Spleen (tissue), 11 donors: Measurements from ENCODE around the gene GRIA4. TPM values are rescaled to one million over a fixed set of nuclear protein-coding genes. Genes with fewer than 3 reads are reported as not detected.

Experiments used
- DNase-seq: peaks from one replicate; pipeline ENCODE4 v3.0.0-alpha.2; 2020
- H3K27ac ChIP-seq, 8 donors: fragments of 200-600 bp; sonication (generic) in 7 of 8; 1 replicate in 4 of 8; 2 replicates in 4 of 8; pipeline versions ENCODE4 v1.5.0 to v1.8.0; 2016 to 2021; ENCODE audit warnings: inconsistent platforms in 4 of 8, mild to moderate bottlenecking in 4 of 8, moderate library complexity in 1 of 8
- H3K27me3 ChIP-seq, 7 donors: fragments of 200-600 bp; sonication (generic) in 6 of 7; replicated peaks in 1 of 7; 1 replicate in 4 of 7; 2 replicates in 3 of 7; pipeline versions ENCODE4 v1.5.0 to v1.8.0; 2016 to 2021; ENCODE audit warnings: inconsistent platforms in 3 of 7, mild to moderate bottlenecking in 1 of 7
- H3K36me3 ChIP-seq, 6 donors: fragments of 200-600 bp; sonication (generic) in 5 of 6; 1 replicate in 4 of 6; 2 replicates in 2 of 6; pipeline versions ENCODE4 v1.5.0 to v1.8.0; 2016 to 2021; ENCODE audit warnings: inconsistent platforms in 2 of 6
- H3K4me1 ChIP-seq, 6 donors: fragments of 200-600 bp; sonication (generic) in 5 of 6; 1 replicate in 3 of 6; 2 replicates in 3 of 6; pipeline versions ENCODE4 v1.5.0 to v1.8.0; 2016 to 2021; ENCODE audit warnings: inconsistent platforms in 3 of 6
- H3K4me3 ChIP-seq, 8 donors: fragments of 200-600 bp; sonication (generic) in 7 of 8; 1 replicate in 4 of 8; 2 replicates in 4 of 8; pipeline versions ENCODE4 v1.5.0 to v1.8.0; 2016 to 2021; ENCODE audit warnings: inconsistent platforms in 4 of 8, mild to moderate bottlenecking in 4 of 8, moderate library complexity in 2 of 8
- H3K9me3 ChIP-seq, 8 donors: fragments of 200-600 bp; sonication (generic) in 7 of 8; 1 replicate in 4 of 8; 2 replicates in 4 of 8; pipeline versions ENCODE4 v1.5.0 to v1.8.0; 2016 to 2021; ENCODE audit warnings: inconsistent platforms in 4 of 8
- POLR2A ChIP-seq, 3 donors: fragments of 450-650 bp; IDR thresholded peaks; one replicate each; pipeline ENCODE4 v1.5.1; 2017; ENCODE audit warnings: antibody characterized with exemption in 3 of 3, mild to moderate bottlenecking in 1 of 3
- POLR2AphosphoS5 ChIP-seq, 3 donors: sonication (generic); formaldehyde crosslinking; IDR thresholded peaks; one replicate each; pipeline ENCODE4 v1.5.1; 2017; ENCODE audit warnings: antibody characterized with exemption in 3 of 3
- WGBS, 5 donors: extraction: QIAGEN DNeasy Blood & Tissue Kit in 3 of 5; methylation state at CpG; one replicate each; pipeline versions ENCODE4 v1.1.5 to v1.1.7; 2013 to 2018; 5-methylcytosine and 5-hydroxymethylcytosine counted together
- intact Hi-C: fragments of 100-400 bp; cut with DNase I; formaldehyde crosslinking; loops from one replicate; pipeline ENCODE4 v1.15.0; 2023; ENCODE audit warnings: low total_unique reads
- polyA plus RNA-seq, 3 donors: library from polyadenylated mRNA; stranded (reverse); fragments of 200-250 nt; gene quantifications; one replicate each; pipeline ENCODE4 v1.2.1, GENCODE V29; 2013
- total RNA-seq, 7 donors: library from RNA; depleted of rRNA in 3 of 7; stranded (reverse); fragments of >200 nt in 3 of 7; fragmentation: NEBNext Ultra II Directional in 4 of 7; extraction: Animal tissue kit (Norgen Biotek cat#: 25700) in 4 of 7; gene quantifications; one replicate each; pipeline versions ENCODE4 v1.1.0 to v1.2.1, GENCODE V29; 2016 to 2021
- TF ChIP-seq, protein P1 (sequence below), 11 experiments: fragments of 200-600 bp in 7 of 11; fragments of 450-650 bp in 4 of 11; sonication (generic) in 4 of 11; IDR thresholded peaks in 8 of 11; conservative IDR thresholded peaks in 3 of 11; 1 replicate in 7 of 11; 2 replicates in 4 of 11; pipeline versions ENCODE4 v1.4.0 to v1.8.0; 2016 to 2021; ENCODE audit warnings: antibody characterized with exemption in 11 of 11, inconsistent platforms in 4 of 11, mild to moderate bottlenecking in 1 of 11
- donor health status: healthy with polysubstance abuse.
- donor health status: DM: no; HTN: no; CAD: no; lungs with moderate emphysema.
- donor health status: DM: no; HTN: no; CAD: no.
- donor health status: Bipolar disorder and iron deficiency.
- donor health status: healthy.
- donor health status: DM: no; HTN: no; CAD: no.
- donor health status: DM: yes; HTN: yes; CAD: no.

Gene GRIA4
- total and polyA plus RNA-seq, 10 donors = not detected

DNA sequence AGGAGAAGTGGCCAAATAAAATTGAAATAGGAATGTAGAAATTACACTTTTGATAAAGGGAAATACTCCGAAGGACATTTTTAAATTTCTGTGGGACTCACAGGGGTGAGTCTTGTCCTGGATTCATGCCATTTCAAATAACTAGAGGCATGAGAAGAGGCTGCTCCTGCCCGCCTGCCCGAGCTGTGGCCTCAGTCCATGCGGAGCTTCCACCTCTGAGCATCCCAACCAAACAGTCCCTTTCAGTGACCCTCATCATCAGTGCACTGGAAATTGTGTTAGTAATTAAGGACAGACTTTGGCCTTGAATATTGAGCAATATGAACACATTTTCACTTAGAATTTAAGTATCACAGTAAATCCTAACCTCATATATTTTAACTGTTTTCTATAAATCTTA is 25.6 kb downstream of the GRIA4 start:
- H3K4me3 ChIP-seq = no peak overlapping the region
- H3K27me3 ChIP-seq = no peaks in the 10 kb centered on the region
- H3K4me1 ChIP-seq = no peaks in the 10 kb centered on the region
- H3K9me3 ChIP-seq = no peaks in the 10 kb centered on the region
- TF ChIP-seq, protein P1, sequence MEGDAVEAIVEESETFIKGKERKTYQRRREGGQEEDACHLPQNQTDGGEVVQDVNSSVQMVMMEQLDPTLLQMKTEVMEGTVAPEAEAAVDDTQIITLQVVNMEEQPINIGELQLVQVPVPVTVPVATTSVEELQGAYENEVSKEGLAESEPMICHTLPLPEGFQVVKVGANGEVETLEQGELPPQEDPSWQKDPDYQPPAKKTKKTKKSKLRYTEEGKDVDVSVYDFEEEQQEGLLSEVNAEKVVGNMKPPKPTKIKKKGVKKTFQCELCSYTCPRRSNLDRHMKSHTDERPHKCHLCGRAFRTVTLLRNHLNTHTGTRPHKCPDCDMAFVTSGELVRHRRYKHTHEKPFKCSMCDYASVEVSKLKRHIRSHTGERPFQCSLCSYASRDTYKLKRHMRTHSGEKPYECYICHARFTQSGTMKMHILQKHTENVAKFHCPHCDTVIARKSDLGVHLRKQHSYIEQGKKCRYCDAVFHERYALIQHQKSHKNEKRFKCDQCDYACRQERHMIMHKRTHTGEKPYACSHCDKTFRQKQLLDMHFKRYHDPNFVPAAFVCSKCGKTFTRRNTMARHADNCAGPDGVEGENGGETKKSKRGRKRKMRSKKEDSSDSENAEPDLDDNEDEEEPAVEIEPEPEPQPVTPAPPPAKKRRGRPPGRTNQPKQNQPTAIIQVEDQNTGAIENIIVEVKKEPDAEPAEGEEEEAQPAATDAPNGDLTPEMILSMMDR (IDR thresholded peaks at IDR 0.05 in 8 of 11, conservative IDR thresholded peaks at IDR 0.05 in 3 of 11) = no peak
- TF ChIP-seq POLR2A (IDR thresholded peaks at IDR 0.05) (no peak), POLR2AphosphoS5 (IDR thresholded peaks at IDR 0.05) (no peak)
- no peak overlapping the region for H3K27ac ChIP-seq
- 86 to 94% (median 89%) methylated on average over 4 of the region's 4 CpGs for WGBS, 5 donors
- intact Hi-C loops = no loop called here
- DNase-seq = no peak
- H3K36me3 ChIP-seq = no peaks in the 10 kb centered on the region

GRCh38 chr11:105636496-105636895 is 26.6 kb downstream of the GRIA4 start:
- no peaks in the 10 kb centered on the region for H3K27me3 ChIP-seq
- WGBS, 5 donors = 31 to 59% (median 49%) methylated on average over 2 of the region's 2 CpGs
- H3K36me3 ChIP-seq = no peaks in the 10 kb centered on the region
- no peak overlapping the region for H3K27ac ChIP-seq
- intact Hi-C loops = no loop called here
- no peak for DNase-seq
- no peak overlapping the region for H3K4me3 ChIP-seq
- no peaks in the 10 kb centered on the region for H3K9me3 ChIP-seq
- no peaks in the 10 kb centered on the region for H3K4me1 ChIP-seq
- TF ChIP-seq POLR2AphosphoS5 (IDR thresholded peaks at IDR 0.05) = no peak
- TF ChIP-seq, protein P1 (IDR thresholded peaks at IDR 0.05 in 8 of 11, conservative IDR thresholded peaks at IDR 0.05 in 3 of 11) = no peak
- no peak for TF ChIP-seq POLR2A (IDR thresholded peaks at IDR 0.05)

GRCh38 chr11:105639527-105639926 is 29.7 kb downstream of the GRIA4 start:
- no peaks in the 10 kb centered on the region for H3K27me3 ChIP-seq
- TF ChIP-seq, protein P1 (IDR thresholded peaks at IDR 0.05 in 8 of 11, conservative IDR thresholded peaks at IDR 0.05 in 3 of 11) = no peak
- TF ChIP-seq POLR2AphosphoS5 (IDR thresholded peaks at IDR 0.05) (no peak), POLR2A (IDR thresholded peaks at IDR 0.05) (no peak)
- H3K36me3 ChIP-seq = no peaks in the 10 kb centered on the region
- 81 to 93% (median 88%) methylated on average over 1 of the region's 1 CpG for WGBS, 5 donors
- H3K27ac ChIP-seq = no peak overlapping the region
- intact Hi-C loops = no loop called here
- no peaks in the 10 kb centered on the region for H3K9me3 ChIP-seq
- no peak overlapping the region for H3K4me3 ChIP-seq
- no peak for DNase-seq
- no peaks in the 10 kb centered on the region for H3K4me1 ChIP-seq

GRCh38 chr11:105641433-105641832 is 31.6 kb downstream of the GRIA4 start:
- DNase-seq = no peak
- H3K4me3 ChIP-seq = no peak overlapping the region
- H3K9me3 ChIP-seq = peaks cover 0 to 4% (median 0%) of the 10 kb centered on the region in 8 donors
- no peaks in the 10 kb centered on the region for H3K36me3 ChIP-seq
- no peaks in the 10 kb centered on the region for H3K27me3 ChIP-seq
- intact Hi-C loops = no loop called here
- TF ChIP-seq POLR2AphosphoS5 (IDR thresholded peaks at IDR 0.05) (no peak), POLR2A (IDR thresholded peaks at IDR 0.05) (no peak)
- H3K27ac ChIP-seq = no peak overlapping the region
- no peaks in the 10 kb centered on the region for H3K4me1 ChIP-seq

DNA sequence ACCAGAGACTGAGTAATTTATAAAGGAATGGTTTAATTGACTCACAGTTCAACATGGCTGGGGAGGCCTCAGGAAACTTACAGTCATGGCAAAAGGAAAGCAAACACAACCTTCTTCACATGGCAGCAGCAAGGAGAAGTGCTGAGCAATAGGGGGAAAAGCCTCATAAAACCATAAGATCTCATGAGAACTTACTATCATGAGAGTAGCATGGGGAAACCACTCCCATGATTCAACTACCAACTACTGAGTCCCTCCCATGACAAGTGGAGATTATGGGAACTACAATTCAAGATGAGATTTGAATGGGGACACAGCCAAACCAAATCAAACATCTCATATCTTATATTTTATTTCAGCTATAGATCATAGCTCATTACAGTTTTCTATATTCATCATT is 33.0 kb downstream of the GRIA4 start:
- no peak overlapping the region for H3K27ac ChIP-seq
- H3K9me3 ChIP-seq = peaks cover 0 to 16% (median 9%) of the 10 kb centered on the region in 8 donors
- no peak overlapping the region for H3K4me3 ChIP-seq
- no peaks in the 10 kb centered on the region for H3K4me1 ChIP-seq
- TF ChIP-seq, protein P1 (IDR thresholded peaks at IDR 0.05 in 8 of 11, conservative IDR thresholded peaks at IDR 0.05 in 3 of 11) = no peak
- TF ChIP-seq POLR2A (IDR thresholded peaks at IDR 0.05) (no peak), POLR2AphosphoS5 (IDR thresholded peaks at IDR 0.05) (no peak)
- no peaks in the 10 kb centered on the region for H3K36me3 ChIP-seq
- DNase-seq = no peak
- no peaks in the 10 kb centered on the region for H3K27me3 ChIP-seq
- intact Hi-C loops = no loop called here
